NOMO-1 treated with dmso at 0.1 percent for 144 hours (cell line): ENCODE measurements around the gene SPIRE2.
"Not testable (repeated sequence)": the region's sequence is repeated elsewhere in the genome, so short reads cannot be mapped to it uniquely, and the experiment has no call there.

Experiments
- DNase-seq: peaks from one replicate; lab custom pipeline; 2025; ENCODE audit not compliant: unreplicated experiment; lab: John Stamatoyannopoulos, UW

Gene SPIRE2

DNA sequence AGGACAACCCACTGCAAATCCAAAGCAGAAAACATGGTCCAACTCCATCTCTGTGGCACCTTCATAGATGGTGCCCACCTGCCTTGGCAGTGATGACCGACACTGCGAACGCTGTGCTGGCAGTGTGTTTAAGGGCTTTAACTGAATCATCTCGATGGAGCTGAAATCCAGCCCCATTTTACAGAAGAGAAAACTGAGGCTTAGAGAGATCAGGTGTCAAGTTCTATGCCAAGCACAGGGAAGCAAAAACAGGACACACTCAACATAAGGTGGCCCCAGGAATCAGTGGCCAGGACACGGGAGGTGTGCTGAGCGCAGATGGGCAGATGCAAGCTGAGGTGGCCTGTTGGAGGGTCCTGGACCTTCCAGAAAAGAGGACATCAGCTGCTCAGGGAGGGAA, 34.5 kb downstream of the SPIRE2 start:
- no peak for DNase-seq

DNA sequence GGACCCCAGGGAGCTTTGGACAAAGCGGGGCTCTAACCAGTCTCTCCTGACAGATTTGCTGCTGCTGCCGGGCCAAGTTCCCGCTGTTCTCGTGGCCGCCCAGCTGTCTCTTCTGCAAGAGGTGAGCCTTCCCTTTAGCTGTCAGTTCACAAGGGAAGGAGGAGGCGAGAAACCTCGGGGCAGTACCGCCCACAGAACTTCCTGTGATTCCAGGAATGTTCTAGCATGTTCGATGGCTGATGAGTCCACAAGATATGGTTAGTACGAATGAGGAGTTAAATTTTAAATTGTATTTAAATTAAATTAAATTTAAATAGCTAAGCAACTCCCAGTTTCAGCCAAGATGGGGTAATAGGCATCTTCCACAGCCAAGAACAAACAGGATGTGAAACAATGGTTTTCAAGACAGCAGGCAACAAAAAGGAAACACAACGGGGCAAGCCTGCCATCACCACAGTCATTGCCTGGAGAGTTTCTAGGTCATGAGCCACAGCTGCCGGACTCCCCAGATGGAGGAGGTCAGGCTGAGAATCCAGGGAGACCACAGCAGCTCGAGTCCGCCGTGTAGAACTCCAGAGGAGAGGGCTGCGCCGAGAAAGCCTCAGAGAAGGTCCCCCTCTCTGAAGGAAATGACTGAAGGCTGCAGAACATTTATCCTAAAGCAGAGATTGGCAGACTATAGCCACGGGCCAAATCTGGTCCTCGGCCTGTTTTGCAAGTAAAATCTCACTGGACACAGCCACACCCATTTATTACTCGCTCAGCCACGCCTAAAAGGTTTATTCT, 35.7 kb downstream of the SPIRE2 start:
- peak; percentile 42 for DNase-seq

DNA sequence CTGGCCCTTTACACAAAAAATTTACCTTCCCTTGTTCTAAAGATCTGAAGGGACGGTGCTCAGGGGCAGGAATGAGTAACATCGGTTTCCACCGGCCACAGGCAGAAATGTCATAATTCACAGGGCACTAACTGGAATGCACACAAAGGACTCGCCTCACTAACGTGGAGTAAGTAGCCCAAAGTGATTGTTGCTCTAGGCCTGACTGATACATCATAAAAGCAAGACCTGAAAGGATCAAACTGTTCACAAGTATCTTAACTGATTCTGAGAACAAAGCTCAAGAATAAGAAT, 36.2 kb downstream of the SPIRE2 start:
- DNase-seq = no peak

- no peak for DNase-seq
Observed at GRCh38 chr16:89867918-89868317, 39.6 kb downstream of the SPIRE2 start.

GRCh38 chr16:89869911-89870310, 41.6 kb downstream of the SPIRE2 start:
- DNase-seq = no peak

DNA sequence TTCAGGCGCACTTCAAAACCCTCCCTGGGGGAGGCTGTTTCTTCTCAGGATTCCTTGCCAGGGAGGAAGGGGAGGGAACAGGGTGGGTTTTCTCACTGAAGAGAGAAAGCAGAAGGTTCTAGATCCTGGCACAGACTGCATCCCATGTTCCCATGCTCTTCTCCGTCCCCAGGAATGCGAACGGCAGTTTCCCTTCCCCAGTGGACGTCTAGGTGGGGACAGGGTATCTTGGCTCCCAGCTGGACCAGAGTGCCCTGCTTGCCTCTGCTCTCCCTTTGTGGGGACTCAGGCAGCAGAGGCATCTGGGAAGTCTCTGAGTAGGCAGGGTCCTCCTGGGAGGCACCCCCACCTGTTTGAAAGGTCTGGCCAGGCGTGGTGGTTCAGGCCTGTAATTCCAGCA, 42.2 kb downstream of the SPIRE2 start:
- no peak for DNase-seq

DNA sequence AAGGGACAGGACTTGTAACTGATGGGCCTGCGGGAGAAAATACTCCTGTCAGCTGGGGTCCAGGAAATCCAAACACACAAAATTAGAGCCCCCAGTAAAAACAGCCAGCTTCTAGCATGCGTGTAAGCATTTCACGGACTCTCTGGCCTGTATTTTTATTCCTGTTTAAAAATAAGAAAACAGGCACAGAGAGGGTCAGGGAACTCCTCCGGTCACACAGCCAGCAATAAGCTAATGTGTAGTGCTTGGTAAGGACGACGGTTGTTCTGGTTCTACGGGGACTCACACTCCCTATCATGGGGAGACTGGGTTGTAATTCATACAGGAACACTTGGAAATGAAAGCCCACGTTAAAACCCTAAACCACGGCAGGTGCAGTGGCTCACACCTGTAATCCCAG, 43.6 kb downstream of the SPIRE2 start:
- no peak for DNase-seq

- DNase-seq = peak; percentile 54
Observed at GRCh38 chr16:89873109-89873971, 45.1 kb downstream of the SPIRE2 start, which contains the start of gene TCF25. TCF25 (plus strand) TSS chr16:89873592; CDS start chr16:89873668, 76 bp downstream.

- peak; percentile 94 for DNase-seq
Observed at GRCh38 chr16:89873972-89874689, 45.9 kb downstream of the SPIRE2 start.

DNA sequence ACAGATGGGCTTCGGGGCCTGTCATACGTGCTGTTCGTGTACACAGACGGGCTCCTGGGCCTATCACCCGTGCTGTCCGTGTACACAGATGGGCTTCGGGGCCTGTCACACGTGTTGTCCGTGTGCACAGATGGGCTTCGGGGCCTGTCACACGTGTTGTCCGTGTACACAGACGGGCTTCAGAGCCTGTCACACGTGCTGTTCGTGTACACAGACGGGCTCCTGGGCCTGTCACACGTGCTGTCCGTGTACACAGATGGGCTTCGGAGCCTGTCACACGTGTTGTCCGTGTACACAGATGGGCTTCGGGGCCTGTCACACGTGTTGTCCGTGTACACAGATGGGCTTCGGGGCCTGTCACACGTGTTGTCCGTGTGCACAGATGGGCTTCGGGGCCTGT, 50.8 kb downstream of the SPIRE2 start:
- DNase-seq = not testable (repeated sequence)

DNA sequence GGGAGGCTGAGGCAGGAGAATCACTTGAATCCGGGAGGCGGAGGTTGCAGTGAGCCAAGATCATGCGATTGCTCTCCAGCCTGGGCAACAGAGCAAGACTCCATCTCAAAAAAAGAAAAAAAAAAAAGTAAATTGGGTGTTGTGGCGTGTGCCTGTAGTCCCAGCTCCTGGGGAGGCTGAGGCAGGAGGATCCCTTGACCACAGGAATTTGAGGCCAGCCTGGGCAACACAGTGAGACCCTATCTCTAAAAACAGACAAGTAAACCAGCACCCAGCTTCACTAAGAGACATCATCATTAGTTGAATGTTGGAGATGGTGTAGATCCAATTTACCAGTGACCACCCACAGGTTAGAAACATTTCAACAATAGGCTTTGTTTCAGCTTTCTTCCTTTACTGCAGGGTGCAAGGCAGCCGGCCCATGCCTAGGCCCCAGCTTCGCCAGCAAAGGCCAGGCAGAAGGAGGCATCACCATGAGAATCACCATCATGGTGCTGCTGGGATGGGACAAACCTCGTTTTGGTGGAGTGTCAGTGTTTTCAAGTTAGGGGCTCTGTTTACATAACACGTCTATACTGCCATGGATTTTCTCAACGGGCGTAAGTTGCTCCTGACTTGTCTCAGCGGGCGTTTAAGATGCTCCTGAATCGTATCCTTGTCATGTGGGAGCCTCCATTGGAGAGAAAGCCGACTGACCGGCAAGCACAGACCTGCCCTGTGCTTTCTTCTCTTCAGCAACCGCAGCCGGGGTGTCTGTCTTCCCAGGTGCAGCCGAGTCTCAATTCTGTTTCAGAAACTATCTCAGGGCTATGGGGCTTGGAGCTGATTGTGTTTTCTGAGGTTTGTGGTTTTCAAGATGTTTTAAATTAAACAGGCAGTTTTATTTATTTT, 52.4 kb downstream of the SPIRE2 start:
- DNase-seq = no peak

DNA sequence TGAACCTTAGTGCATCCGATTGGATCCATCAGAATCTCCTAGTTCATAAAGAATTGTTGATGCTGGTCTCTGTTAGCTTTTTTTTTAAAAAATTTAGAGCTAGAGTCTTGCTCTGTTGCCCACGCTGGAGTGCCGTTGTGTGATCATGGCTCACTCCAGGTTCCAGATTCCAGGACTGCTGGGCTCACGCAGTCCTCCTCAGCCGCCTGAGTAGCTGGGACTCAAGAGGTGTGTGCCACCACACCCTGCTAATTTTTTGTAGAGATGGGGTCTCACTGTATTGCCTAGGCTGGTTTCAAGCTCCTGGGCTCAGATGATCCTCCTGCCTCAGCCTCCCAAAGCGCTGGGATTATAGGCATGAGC, 53.1 kb downstream of the SPIRE2 start:
- no peak for DNase-seq

DNA sequence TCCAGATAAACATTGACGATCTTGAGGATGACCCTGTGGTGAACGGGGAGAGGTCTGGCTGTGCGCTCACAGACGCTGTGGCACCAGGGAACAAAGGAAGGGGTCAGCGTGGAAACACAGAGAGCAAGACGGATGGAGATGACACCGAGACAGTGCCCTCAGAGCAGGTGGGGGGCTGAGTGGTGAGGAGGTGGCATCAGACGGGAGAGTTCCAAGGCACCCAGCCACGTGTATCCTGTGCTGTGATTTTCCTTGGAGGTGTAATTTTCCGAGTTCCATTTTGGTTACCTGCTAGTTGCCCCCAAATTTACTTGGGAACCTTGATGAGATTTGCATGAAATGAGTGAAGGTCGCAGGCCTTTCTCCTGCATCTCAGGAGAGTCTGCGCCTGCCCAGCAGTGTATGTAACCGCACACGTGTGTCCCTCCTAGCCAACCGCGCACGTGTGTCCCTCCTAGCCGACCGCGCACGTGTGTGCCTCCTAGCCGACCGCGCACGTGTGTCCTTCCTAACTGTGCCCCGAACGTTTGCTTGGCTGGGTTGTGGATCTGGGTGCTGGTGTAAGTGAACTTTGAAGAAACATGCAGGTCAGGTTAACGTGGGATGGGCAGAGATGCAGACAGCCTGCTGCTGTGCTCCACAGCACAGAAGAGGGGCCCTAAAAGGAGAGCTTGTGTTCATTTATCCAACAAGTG, 55.2 kb downstream of the SPIRE2 start:
- DNase-seq = no peak

GRCh38 chr16:89884041-89884421, 55.8 kb downstream of the SPIRE2 start:
- no peak for DNase-seq

- no peak for DNase-seq
Observed at GRCh38 chr16:89887243-89887642, 59.0 kb downstream of the SPIRE2 start.

GRCh38 chr16:89890200-89890599, 61.9 kb downstream of the SPIRE2 start:
- DNase-seq = no peak

GRCh38 chr16:89890886-89891657, 62.8 kb downstream of the SPIRE2 start:
- no peak for DNase-seq

- no peak for DNase-seq
Observed at GRCh38 chr16:89892055-89892630, 63.9 kb downstream of the SPIRE2 start.

- no peak for DNase-seq
Observed at GRCh38 chr16:89892635-89893034, 64.4 kb downstream of the SPIRE2 start.
